ENCODE results near the gene NMU. TPM values are rescaled to one million over a fixed set of nuclear protein-coding genes. Genes with fewer than 3 reads are reported as not detected.

The NMU gene
- total and polyA plus RNA-seq, 9 of the 15 experiments (the other 6 are each of a cell fraction or from before 2014, with no cell fraction given): 73.8 to 846 (median 599) TPM

DNA sequence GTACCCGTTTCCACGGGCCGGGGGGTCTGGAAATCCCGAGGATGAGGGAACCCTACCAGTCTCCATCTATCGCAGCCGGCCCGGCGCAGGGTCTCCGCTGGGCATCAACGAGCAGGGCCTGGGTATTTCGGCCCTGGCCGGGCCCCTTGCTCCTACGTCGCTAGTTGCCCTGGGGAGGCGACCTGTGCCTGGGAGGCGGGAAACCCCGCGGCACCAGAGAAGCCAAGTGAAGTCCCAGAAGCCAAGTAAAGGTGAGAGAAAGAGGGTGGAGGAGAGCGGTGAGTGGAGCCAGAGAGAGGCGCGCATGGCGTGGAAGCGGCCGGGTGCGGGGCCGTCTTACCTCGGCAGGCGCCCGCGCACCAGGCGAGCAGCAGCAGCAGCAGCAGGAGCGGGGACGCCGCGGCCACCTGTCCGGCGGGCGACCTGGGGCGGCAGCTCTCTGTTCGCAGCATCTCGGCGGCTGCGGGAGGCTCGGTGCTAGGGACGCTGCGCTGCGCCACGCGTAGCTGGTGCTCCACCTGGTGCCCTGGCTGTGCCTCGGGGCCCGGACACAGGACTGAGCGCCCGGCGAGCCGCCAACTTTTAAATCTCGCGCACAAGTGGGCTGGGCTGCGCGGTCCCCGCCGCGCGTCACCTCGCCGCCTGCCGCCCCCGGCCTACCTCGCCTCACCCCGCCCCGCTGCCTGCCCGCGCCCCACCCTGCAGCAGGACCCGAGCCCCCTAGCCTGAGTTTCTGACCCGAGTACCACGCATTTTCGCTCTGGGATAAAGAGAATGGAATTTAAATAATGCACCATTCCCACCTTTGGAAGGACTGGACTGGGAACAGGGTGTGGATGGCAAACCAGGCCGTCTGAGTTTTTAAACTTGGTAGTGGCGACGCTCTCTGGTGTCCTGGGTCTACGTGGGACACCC lies at the start of gene NMU (continued):
- TF ChIP-seq, protein P1, sequence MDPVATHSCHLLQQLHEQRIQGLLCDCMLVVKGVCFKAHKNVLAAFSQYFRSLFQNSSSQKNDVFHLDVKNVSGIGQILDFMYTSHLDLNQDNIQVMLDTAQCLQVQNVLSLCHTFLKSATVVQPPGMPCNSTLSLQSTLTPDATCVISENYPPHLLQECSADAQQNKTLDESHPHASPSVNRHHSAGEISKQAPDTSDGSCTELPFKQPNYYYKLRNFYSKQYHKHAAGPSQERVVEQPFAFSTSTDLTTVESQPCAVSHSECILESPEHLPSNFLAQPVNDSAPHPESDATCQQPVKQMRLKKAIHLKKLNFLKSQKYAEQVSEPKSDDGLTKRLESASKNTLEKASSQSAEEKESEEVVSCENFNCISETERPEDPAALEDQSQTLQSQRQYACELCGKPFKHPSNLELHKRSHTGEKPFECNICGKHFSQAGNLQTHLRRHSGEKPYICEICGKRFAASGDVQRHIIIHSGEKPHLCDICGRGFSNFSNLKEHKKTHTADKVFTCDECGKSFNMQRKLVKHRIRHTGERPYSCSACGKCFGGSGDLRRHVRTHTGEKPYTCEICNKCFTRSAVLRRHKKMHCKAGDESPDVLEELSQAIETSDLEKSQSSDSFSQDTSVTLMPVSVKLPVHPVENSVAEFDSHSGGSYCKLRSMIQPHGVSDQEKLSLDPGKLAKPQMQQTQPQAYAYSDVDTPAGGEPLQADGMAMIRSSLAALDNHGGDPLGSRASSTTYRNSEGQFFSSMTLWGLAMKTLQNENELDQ (CRISPR knock-in tag; IDR thresholded peaks at IDR 0.05; ENCODE audit: borderline replicate concordance): no peak
- TF ChIP-seq SP1 (CRISPR knock-in tag; IDR thresholded peaks at IDR 0.05) (0 out of 2 replicates have a peak, but pooled peaks have one; percentile 37), MBD2 (IDR thresholded peaks at IDR 0.05; ENCODE audit: borderline replicate concordance, low read depth) (peak; percentile 46; the same call in 1 of the 2 replicates), SAFB (IDR thresholded peaks at IDR 0.05; ENCODE audit: borderline replicate concordance, low read depth, low read length) (peak; percentile 71), HMG20A (CRISPR knock-in tag; conservative IDR thresholded peaks at IDR 0.05) (no peak), EP400 (IDR thresholded peaks at IDR 0.05) (peak; percentile 14), POLR2AphosphoS5 (IDR thresholded peaks at IDR 0.05; ENCODE audit: control insufficient read depth, insufficient read depth, low read depth, low read length) (peak; percentile 65; the same call in 1 of the 2 replicates), KDM5B (IDR thresholded peaks at IDR 0.05; ENCODE audit: insufficient replicate concordance, low read depth, low read length) (peak; percentile 81), ZKSCAN1 (IDR thresholded peaks at IDR 0.05; ENCODE audit: low read depth, low read length) (no peak), TBP (optimal IDR thresholded peaks at IDR 0.05; ENCODE audit: low read depth, low read length) (peak; percentile 94), CTBP1 (IDR thresholded peaks at IDR 0.05; ENCODE audit: borderline replicate concordance) (peak; percentile 86), NONO (IDR thresholded peaks at IDR 0.05; ENCODE audit: low read depth in 2 of 2, low read length in 1 of 2) (peak; percentile 31 to 97; a peak in 2 of 4 replicates), ZNF668 (CRISPR knock-in tag; IDR thresholded peaks at IDR 0.05) (no peak), GATAD2A (IDR thresholded peaks at IDR 0.05) (0 out of 2 replicates have a peak, but pooled peaks have one; percentile 19), POLR2H (tag; IDR thresholded peaks at IDR 0.05; ENCODE audit: low read depth) (peak; percentile 69), EGR1 (conservative IDR thresholded peaks at IDR 0.05) (peak; percentile 49), ATF1 (CRISPR knock-in tag; IDR thresholded peaks at IDR 0.05) (no peak), ATF1 (tag; IDR thresholded peaks at IDR 0.05) (peak; percentile 69), IFI16 (CRISPR knock-in tag; IDR thresholded peaks at IDR 0.05) (no peak)
- TF ChIP-seq, protein P2, sequence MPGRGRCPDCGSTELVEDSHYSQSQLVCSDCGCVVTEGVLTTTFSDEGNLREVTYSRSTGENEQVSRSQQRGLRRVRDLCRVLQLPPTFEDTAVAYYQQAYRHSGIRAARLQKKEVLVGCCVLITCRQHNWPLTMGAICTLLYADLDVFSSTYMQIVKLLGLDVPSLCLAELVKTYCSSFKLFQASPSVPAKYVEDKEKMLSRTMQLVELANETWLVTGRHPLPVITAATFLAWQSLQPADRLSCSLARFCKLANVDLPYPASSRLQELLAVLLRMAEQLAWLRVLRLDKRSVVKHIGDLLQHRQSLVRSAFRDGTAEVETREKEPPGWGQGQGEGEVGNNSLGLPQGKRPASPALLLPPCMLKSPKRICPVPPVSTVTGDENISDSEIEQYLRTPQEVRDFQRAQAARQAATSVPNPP (IDR thresholded peaks at IDR 0.05; ENCODE audit: borderline replicate concordance, insufficient read depth, insufficient read length): no peak
- TF ChIP-seq, protein P3, sequence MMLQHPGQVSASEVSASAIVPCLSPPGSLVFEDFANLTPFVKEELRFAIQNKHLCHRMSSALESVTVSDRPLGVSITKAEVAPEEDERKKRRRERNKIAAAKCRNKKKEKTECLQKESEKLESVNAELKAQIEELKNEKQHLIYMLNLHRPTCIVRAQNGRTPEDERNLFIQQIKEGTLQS (IDR thresholded peaks at IDR 0.05): no peak
- TF ChIP-seq, protein P3 (CRISPR knock-in tag; conservative IDR thresholded peaks at IDR 0.05): no peak

Measured in K562 (cell line).